Ishikawa (cell line): ENCODE measurements around the gene RIN1.

Experiments
- CEBPB ChIP-seq: IDR thresholded peaks from 2 replicates; pipeline ENCODE4 v1.6.1; 2012
- CREB1 ChIP-seq: IDR thresholded peaks from 2 replicates; pipeline ENCODE4 v1.6.1; 2012; ENCODE audit warnings: low read depth
- EGR1 ChIP-seq: IDR thresholded peaks from 2 replicates; pipeline ENCODE4 v1.6.1; 2012
- EP300 ChIP-seq: IDR thresholded peaks from 2 replicates; pipeline ENCODE4 v1.6.1; 2012; ENCODE audit warnings: borderline replicate concordance
- FOXM1 ChIP-seq: IDR thresholded peaks from 2 replicates; pipeline ENCODE4 v1.6.1; 2012; ENCODE audit warnings: low read depth, borderline replicate concordance
- MAX ChIP-seq: IDR thresholded peaks from 2 replicates; pipeline ENCODE4 v1.6.1; 2012
- NFIC ChIP-seq: IDR thresholded peaks from 2 replicates; pipeline ENCODE4 v1.6.1; 2012
- RAD21 ChIP-seq: IDR thresholded peaks from 2 replicates; pipeline ENCODE4 v1.6.1; 2012; ENCODE audit warnings: low read depth
- REST ChIP-seq: IDR thresholded peaks from 2 replicates; pipeline ENCODE4 v1.6.1; 2012; ENCODE audit warnings: low read depth, mild to moderate bottlenecking
- TAF1 ChIP-seq: IDR thresholded peaks from 2 replicates; pipeline ENCODE4 v1.6.1; 2012; ENCODE audit warnings: low read depth, mild to moderate bottlenecking
- TCF12 ChIP-seq: IDR thresholded peaks from 2 replicates; pipeline ENCODE4 v1.6.1; 2012; ENCODE audit warnings: low read depth
- TEAD4 ChIP-seq: IDR thresholded peaks from 2 replicates; pipeline ENCODE4 v1.6.1; 2012
- YY1 ChIP-seq: IDR thresholded peaks from 2 replicates; pipeline ENCODE4 v1.6.1; 2012; ENCODE audit warnings: low read depth
- ZBTB7A ChIP-seq: IDR thresholded peaks from 2 replicates; pipeline ENCODE4 v1.6.1; 2012; ENCODE audit warnings: low read depth
- TF ChIP-seq, protein P1 (sequence below): IDR thresholded peaks from 2 replicates; pipeline ENCODE4 v1.6.1; 2012

The RIN1 gene

DNA sequence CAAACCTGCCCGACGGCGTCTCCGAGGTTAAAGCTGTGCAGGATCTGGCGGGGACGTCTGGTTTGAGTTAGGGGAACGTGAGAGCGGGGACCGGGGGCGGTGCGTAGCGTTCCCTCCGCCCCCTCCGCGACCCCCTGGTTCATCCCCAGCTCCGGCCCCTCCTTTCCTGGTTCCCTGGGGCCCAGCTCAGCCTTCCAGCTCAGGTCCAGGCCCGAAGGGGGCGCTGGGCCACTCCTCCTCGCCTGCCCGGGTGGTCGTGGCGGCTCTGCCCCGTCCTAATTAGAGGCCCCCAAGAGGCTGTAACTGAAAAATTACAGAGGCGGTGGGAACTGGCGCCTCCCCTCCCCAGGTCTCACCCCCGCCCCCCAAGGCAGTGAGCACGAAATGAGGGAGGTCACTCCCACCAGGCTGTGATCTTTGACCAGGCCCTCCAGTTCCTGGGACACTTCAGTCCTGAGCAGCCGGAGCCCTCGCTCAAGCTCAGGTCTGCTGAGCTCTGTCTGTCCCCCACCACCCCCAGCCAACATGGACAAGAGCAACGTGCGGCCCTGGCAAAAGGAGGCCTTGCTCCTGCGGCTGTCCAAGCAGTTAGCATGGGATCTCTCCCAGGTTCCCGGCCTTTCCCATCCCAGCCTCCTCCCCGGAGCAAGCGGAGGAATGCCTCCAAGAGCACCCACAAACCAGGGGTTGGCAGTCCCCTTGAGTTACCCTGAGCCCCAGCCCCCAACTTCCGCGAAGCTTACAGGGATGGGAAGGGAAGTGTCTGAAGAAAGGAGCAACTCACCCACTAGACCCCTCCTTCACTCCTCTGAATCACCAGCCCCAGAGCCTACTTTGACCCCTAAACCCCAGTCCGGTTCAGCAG is 22.7 kb downstream of the RIN1 start:
- TF ChIP-seq TCF12, result no peak
- TF ChIP-seq TAF1, result no peak
- no peak for TF ChIP-seq CEBPB
- TF ChIP-seq MAX, result no peak
- TF ChIP-seq EGR1, result no peak
- TF ChIP-seq TEAD4, result no peak
- TF ChIP-seq EP300, result no peak
- TF ChIP-seq RAD21, result no peak
- no peak for TF ChIP-seq REST
- TF ChIP-seq NFIC, result no peak
- TF ChIP-seq, protein P1, sequence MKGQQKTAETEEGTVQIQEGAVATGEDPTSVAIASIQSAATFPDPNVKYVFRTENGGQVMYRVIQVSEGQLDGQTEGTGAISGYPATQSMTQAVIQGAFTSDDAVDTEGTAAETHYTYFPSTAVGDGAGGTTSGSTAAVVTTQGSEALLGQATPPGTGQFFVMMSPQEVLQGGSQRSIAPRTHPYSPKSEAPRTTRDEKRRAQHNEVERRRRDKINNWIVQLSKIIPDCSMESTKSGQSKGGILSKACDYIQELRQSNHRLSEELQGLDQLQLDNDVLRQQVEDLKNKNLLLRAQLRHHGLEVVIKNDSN, result no peak
- TF ChIP-seq CREB1, result no peak
- no peak for TF ChIP-seq YY1
- no peak for TF ChIP-seq FOXM1

DNA sequence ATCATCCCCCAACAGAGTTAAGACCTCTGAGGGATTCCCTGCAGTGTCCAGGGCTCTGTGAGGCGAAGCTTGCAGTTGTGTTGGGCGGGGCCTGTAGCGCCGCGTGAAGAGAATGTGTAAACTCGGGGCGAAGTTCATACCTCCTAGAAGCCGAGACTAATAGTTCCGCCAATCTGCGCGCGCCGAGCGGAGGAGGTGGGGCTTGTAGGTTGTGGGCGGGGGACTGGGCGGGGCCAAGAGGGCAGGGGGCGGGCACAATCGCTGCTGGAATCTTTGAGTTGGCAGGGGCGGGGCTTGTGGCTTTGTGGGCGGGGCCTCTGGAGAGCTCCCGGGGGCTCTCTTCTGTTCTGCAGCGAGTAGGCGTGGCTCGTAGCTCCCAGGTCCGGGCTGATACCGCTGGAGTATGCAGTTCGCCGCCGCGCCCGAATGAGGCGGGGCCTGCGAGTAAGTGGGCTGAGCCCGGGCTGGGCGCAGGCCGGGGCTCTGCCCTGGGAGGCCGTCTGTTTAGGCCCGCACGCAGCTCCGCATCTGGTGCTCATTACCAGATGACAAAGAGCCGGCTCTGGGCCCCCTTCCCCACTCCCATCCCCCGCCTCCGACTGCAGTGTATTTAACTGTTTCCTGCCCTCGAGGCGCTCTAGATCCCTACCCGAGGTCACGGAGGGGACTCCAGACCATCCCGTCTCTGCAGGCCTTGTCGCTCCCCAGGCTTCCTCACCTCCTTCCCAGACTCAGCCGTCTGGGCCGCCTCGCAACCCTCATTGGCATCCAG is 23.5 kb downstream of the RIN1 start:
- TF ChIP-seq EGR1 (no peak), TAF1 (no peak), REST (no peak), EP300 (no peak), MAX (peak; percentile 79), CREB1 (no peak), FOXM1 (no peak), TCF12 (0 out of 2 replicates have a peak, but pooled peaks have one; percentile 7), RAD21 (no peak), YY1 (no peak), ZBTB7A (no peak), CEBPB (no peak)
- TF ChIP-seq, protein P1, result no peak

DNA sequence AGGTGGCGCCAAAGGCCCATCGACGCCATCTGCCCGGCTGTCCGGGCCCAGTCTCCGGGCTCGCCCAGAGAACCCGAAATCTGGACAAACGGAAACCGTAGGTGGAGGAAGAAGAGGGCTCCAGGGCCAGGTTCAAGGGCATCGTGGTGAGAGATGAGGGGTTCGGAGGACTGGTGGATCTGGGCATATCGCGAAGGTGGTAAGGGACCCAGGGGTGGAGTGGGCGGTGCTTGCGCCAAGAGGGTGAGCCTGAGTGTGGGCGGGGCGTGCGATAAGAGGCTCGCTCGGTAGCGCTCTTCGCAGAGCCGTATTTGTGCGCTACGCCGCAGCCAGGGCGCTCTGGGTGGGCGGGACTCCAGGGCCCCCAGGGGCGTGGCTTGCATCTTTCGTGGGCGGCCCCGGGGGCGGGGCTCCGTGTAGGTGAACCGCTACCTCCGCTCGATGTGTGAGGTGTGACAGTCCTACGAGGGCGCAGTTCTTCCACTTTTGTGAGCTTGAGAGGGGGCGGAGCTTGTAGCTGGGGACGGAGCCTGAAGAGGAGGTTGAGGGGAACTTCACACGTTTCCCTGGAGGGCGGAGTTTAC is 24.2 kb downstream of the RIN1 start:
- TF ChIP-seq TEAD4, result no peak
- TF ChIP-seq FOXM1, result no peak
- no peak for TF ChIP-seq YY1
- TF ChIP-seq REST, result no peak
- TF ChIP-seq CEBPB, result no peak
- TF ChIP-seq, protein P1, result no peak
- TF ChIP-seq RAD21, result peak; percentile 94
- no peak for TF ChIP-seq NFIC
- TF ChIP-seq TAF1, result no peak; the same call in 1 of the 2 replicates
- TF ChIP-seq TCF12, result no peak
- TF ChIP-seq EGR1, result peak; percentile 50; the same call in 1 of the 2 replicates
- no peak for TF ChIP-seq ZBTB7A
- peak; percentile 46; the same call in 1 of the 2 replicates for TF ChIP-seq MAX
- TF ChIP-seq EP300, result no peak
- no peak for TF ChIP-seq CREB1
